HCT116 (cell line): ENCODE results near the gene LTBP1. TPM values are rescaled to one million over a fixed set of nuclear protein-coding genes. Genes with fewer than 3 reads are reported as not detected.

Source experiments
- ATAC-seq: fragments of 200-7000 bp; cut with Tn5 transposase; 2 replicates; pipeline ENCODE4 v1.9.1; 2020; ENCODE audit warnings: mild to moderate bottlenecking, moderate library complexity
- BruUV-seq: library from RNA; stranded (reverse); fragments of 400-500 nt; replicated peaks from 2 replicates; lab custom pipeline; 2021; lab: Mats Ljungman, UMichigan
- CTCF ChIA-PET: fragments of 300-600 bp; sonication (Branson Sonifier 250); formaldehyde crosslinking; loops from one replicate; lab custom pipeline; 2021; ENCODE audit warnings: antibody characterized with exemption; lab: Charles Lee
- POLR2A ChIA-PET: fragments of 300-600, 350-600 bp; sonication (Branson Sonifier 250); formaldehyde crosslinking; loops from one replicate; lab custom pipeline; 2021; ENCODE audit warnings: antibody characterized with exemption; lab: Charles Lee
- RAD21 ChIA-PET, 2 experiments: fragments of 300-600 bp; sonication (Branson Sonifier 250); formaldehyde crosslinking; loops; one replicate each; lab custom pipeline; 2023; ENCODE audit warnings: low total read pairs in 2 of 2; ENCODE audit not compliant: uncharacterized antibody in 2 of 2, unreplicated experiment in 2 of 2, low non-redundant PET in 1 of 2; lab: Charles Lee
- DNase-seq: peaks from one replicate; pipeline ENCODE4 v3.0.0-alpha.2; 2010; ENCODE audit warnings: low read depth, low spot score
- H2AFZ ChIP-seq: fragments of 200-600 bp; shearing (Covaris generic), sonication (generic); 2 replicates; pipeline ENCODE4 v1.6.1; 2017; ENCODE audit warnings: low read depth, mixed run types, mixed read lengths, antibody characterized with exemption, low read length; ENCODE audit not compliant: poor library complexity, severe bottlenecking
- H3K27ac ChIP-seq: 2 replicates; pipeline ENCODE4 v1.5.1; 2012; ENCODE audit warnings: low read depth, low read length
- H3K27me3 ChIP-seq: fragments of 200-600 bp; sonication (generic); 2 replicates; pipeline ENCODE4 v1.6.1; 2016; ENCODE audit warnings: mixed run types, low read length, mixed read lengths; ENCODE audit not compliant: insufficient read depth
- H3K36me3 ChIP-seq, 2 experiments: fragments of 200-500 bp in 1 of 2; fragments of 200-600 bp in 1 of 2; sonication (Bioruptor generic) in 1 of 2; sonication (generic) in 1 of 2; 2 replicates each; pipeline versions ENCODE4 v1.5.1 to v1.6.1; 2014 to 2016; ENCODE audit warnings: low read length in 2 of 2, inconsistent platforms in 1 of 2, mixed read lengths in 1 of 2, mixed run types in 1 of 2; ENCODE audit not compliant: insufficient read depth in 2 of 2, control insufficient read depth in 1 of 2
- H3K4me1 ChIP-seq, 2 experiments: fragments of 200-600 bp in 1 of 2; sonication (generic) in 1 of 2; 2 replicates each; pipeline versions ENCODE4 v1.5.1 to v1.6.1; 2012 to 2017; ENCODE audit warnings: low read length in 2 of 2, inconsistent platforms in 1 of 2, mild to moderate bottlenecking in 1 of 2, mixed read lengths in 1 of 2, mixed run types in 1 of 2, moderate library complexity in 1 of 2; ENCODE audit not compliant: insufficient read depth in 2 of 2, control insufficient read depth in 1 of 2
- H3K4me2 ChIP-seq: fragments of 200-600 bp; sonication (generic); 2 replicates; pipeline ENCODE4 v1.6.1; 2017; ENCODE audit warnings: mixed run types, low read length, mixed read lengths
- H3K4me3 ChIP-seq, 2 experiments: fragments of 200-600 bp in 1 of 2; sonication (generic) in 1 of 2; replicated peaks in 1 of 2; 2 replicates each; pipeline ENCODE4 v1.5.1; 2011 to 2016; ENCODE audit warnings: low read length in 2 of 2, control low read depth in 1 of 2, low read depth in 1 of 2, mild to moderate bottlenecking in 1 of 2, mixed read lengths in 1 of 2, mixed run types in 1 of 2
- H3K79me2 ChIP-seq: fragments of 200-600 bp; sonication (generic); 2 replicates; pipeline ENCODE4 v1.6.1; 2017; ENCODE audit warnings: mild to moderate bottlenecking, mixed run types, low read length, moderate library complexity, mixed read lengths; ENCODE audit not compliant: insufficient read depth
- H3K9ac ChIP-seq: fragments of 200-600 bp; sonication (generic); 2 replicates; pipeline ENCODE4 v1.6.1; 2016; ENCODE audit warnings: low read length, mixed read lengths
- H3K9me2 ChIP-seq: fragments of 200-600 bp; sonication (generic), shearing (Covaris generic); 2 replicates; pipeline ENCODE4 v1.6.1; 2017; ENCODE audit warnings: mixed run types, mild to moderate bottlenecking, moderate library complexity; ENCODE audit not compliant: insufficient read depth
- H3K9me3 ChIP-seq, 2 experiments: fragments of 200-500 bp in 1 of 2; fragments of 200-600 bp in 1 of 2; sonication (Bioruptor generic) in 1 of 2; sonication (generic) in 1 of 2; 2 replicates each; pipeline ENCODE4 v1.6.1; 2014 to 2017; ENCODE audit warnings: low read length in 2 of 2, mixed read lengths in 2 of 2, inconsistent platforms in 1 of 2, low read depth in 1 of 2, mild to moderate bottlenecking in 1 of 2, mixed run types in 1 of 2, moderate library complexity in 1 of 2; ENCODE audit not compliant: control insufficient read depth in 1 of 2, insufficient read depth in 1 of 2
- H4K20me1 ChIP-seq: fragments of 200-600 bp; sonication (generic), shearing (Covaris generic); 2 replicates; pipeline ENCODE4 v1.6.1; 2017; ENCODE audit warnings: mixed run types, mild to moderate bottlenecking, moderate library complexity; ENCODE audit not compliant: insufficient read depth
- ATF3 ChIP-seq: IDR thresholded peaks from 2 replicates; pipeline ENCODE4 v1.6.1; 2012
- CBX3 ChIP-seq: IDR thresholded peaks from 2 replicates; pipeline ENCODE4 v1.6.1; 2012; ENCODE audit warnings: low read depth
- CEBPB ChIP-seq: IDR thresholded peaks from 2 replicates; pipeline ENCODE4 v1.6.1; 2012; ENCODE audit warnings: low read depth
- CTCF ChIP-seq, 3 experiments: fragments of 200-600 bp in 1 of 3; sonication (generic) in 1 of 3; IDR thresholded peaks in 2 of 3; conservative IDR thresholded peaks in 1 of 3; 2 replicates each; pipeline ENCODE4 v1.5.1; 2012 to 2017; ENCODE audit warnings: low read depth in 2 of 3, low read length in 2 of 3, antibody characterized with exemption in 1 of 3, borderline replicate concordance in 1 of 3, control low read depth in 1 of 3, mild to moderate bottlenecking in 1 of 3, mixed read lengths in 1 of 3, mixed run types in 1 of 3, moderate library complexity in 1 of 3; ENCODE audit not compliant: insufficient read depth in 1 of 3
- ELF1 ChIP-seq: IDR thresholded peaks from 2 replicates; pipeline ENCODE4 v1.6.1; 2012; ENCODE audit warnings: low read depth, borderline replicate concordance
- EZH2 ChIP-seq: fragments of 200-600 bp; sonication (generic); IDR thresholded peaks from 2 replicates; pipeline ENCODE4 v1.6.1; 2017; ENCODE audit warnings: antibody characterized with exemption, mixed run types
- EZH2phosphoT487 ChIP-seq: fragments of 200-600 bp; IDR thresholded peaks from 2 replicates; pipeline ENCODE4 v1.6.1; 2018; ENCODE audit warnings: antibody characterized with exemption, borderline replicate concordance
- FOSL1 ChIP-seq: IDR thresholded peaks from 2 replicates; pipeline ENCODE4 v1.6.1; 2012; ENCODE audit warnings: low read depth
- JUND ChIP-seq: IDR thresholded peaks from 2 replicates; pipeline ENCODE4 v1.6.1; 2012
- POLR2A ChIP-seq: IDR thresholded peaks from 2 replicates; pipeline ENCODE4 v1.7.0; 2011; ENCODE audit warnings: borderline replicate concordance; ENCODE audit not compliant: insufficient read depth, insufficient read length; ENCODE audit errors: extremely low read depth
- RAD21 ChIP-seq: IDR thresholded peaks from 2 replicates; pipeline ENCODE4 v1.6.1; 2012; ENCODE audit warnings: low read depth, mild to moderate bottlenecking
- REST ChIP-seq: IDR thresholded peaks from 2 replicates; pipeline ENCODE4 v1.6.1; 2012; ENCODE audit warnings: low read depth
- SRF ChIP-seq: IDR thresholded peaks from 2 replicates; pipeline ENCODE4 v1.6.1; 2012; ENCODE audit warnings: low read depth
- TCF7L2 ChIP-seq: IDR thresholded peaks from 2 replicates; pipeline ENCODE4 v1.7.0; 2011; ENCODE audit warnings: borderline replicate concordance, inconsistent platforms; ENCODE audit not compliant: insufficient read depth, insufficient read length; ENCODE audit errors: extremely low read depth
- ZBTB33 ChIP-seq: IDR thresholded peaks from 2 replicates; pipeline ENCODE4 v1.6.1; 2011; ENCODE audit warnings: mild to moderate bottlenecking, low read length, moderate library complexity; ENCODE audit not compliant: insufficient replicate concordance; ENCODE audit errors: extremely low read depth
- ZFX ChIP-seq: fragments of 450-650 bp; IDR thresholded peaks from 2 replicates; pipeline ENCODE4 v1.6.1; 2017
- ZNF274 ChIP-seq: fragments of 200-500 bp; sonication (Bioruptor generic); IDR thresholded peaks from 2 replicates; pipeline ENCODE4 v1.6.1; 2014; ENCODE audit warnings: mild to moderate bottlenecking, low read depth, low read length, inconsistent platforms
- intact Hi-C: fragments of 100-400 bp; cut with micrococcal nuclease; formaldehyde crosslinking; loops from 2 replicates; pipeline ENCODE4 v1.10.0; 2022
- total RNA-seq: library from RNA; stranded (reverse); gene quantifications from one replicate; pipeline ENCODE4 v1.2.1, GENCODE V29; 2021; ENCODE audit not compliant: unreplicated experiment

Gene LTBP1
- total RNA-seq, 1 experiment from 2014 or later, result 5.1 TPM

GRCh38 chr2:33136566-33136965, 189.8 kb downstream of the LTBP1 start:
- Histone ChIP-seq H3K9ac (no peak overlapping the region), H3K9me2 (no peaks in the 10 kb centered on the region), H3K36me3 (no peaks in the 10 kb centered on the region), H3K9me3 (no peaks in the 10 kb centered on the region), H4K20me1 (no peaks in the 10 kb centered on the region), H3K4me2 (no peak overlapping the region), H3K79me2 (no peaks in the 10 kb centered on the region), H3K4me1 (peaks cover 11 to 14% of the 10 kb centered on the region in 2 experiments), H2AFZ (no peak overlapping the region), H3K27me3 (peaks cover 38% of the 10 kb centered on the region), H3K27ac (no peak overlapping the region), H3K4me3 (no peak overlapping the region)
- ATAC-seq (no peak), DNase-seq (no peak)
- ChIA-PET RAD21 (no interaction called here), POLR2A (no interaction called here), CTCF (no interaction called here)
- BruUV-seq, result no TSS peak
- intact Hi-C loops, result no loop called here
- TF ChIP-seq JUND (no peak), CTCF (IDR thresholded peaks at IDR 0.05 in 2 of 3, conservative IDR thresholded peaks at IDR 0.05 in 1 of 3; ENCODE audit: borderline replicate concordance in 1 of 3, insufficient read depth in 1 of 3, low read depth in 2 of 3, low read length in 2 of 3) (no peak), EZH2 (no peak), EZH2phosphoT487 (no peak), REST (no peak), ZBTB33 (no peak), ZFX (no peak), TCF7L2 (no peak), ELF1 (no peak), ATF3 (no peak), CBX3 (no peak), ZNF274 (no peak), POLR2A (no peak), FOSL1 (no peak), SRF (no peak), RAD21 (no peak), CEBPB (no peak)
